MCF 10A (cell line): ENCODE results near the gene DLEC1. TPM values are rescaled to one million over a fixed set of nuclear protein-coding genes. Genes with fewer than 3 reads are reported as not detected.

Source experiments
- BruUV-seq: library from RNA; stranded (reverse); fragments of 400-500 nt; replicated peaks from 2 replicates; lab custom pipeline; 2021; lab: Mats Ljungman, UMichigan
- CTCF ChIA-PET: fragments of 300-600 bp; sonication (Branson Sonifier 250); formaldehyde crosslinking; extraction: SDS; loops from one replicate; lab custom pipeline; 2021; ENCODE audit warnings: antibody characterized with exemption, inconsistent platforms; lab: Yijun Ruan, JAX
- POLR2A ChIA-PET: fragments of 300-600, 350-650 bp; sonication (Branson Sonifier 250); formaldehyde crosslinking; extraction: SDS; loops from one replicate; lab custom pipeline; 2020; ENCODE audit warnings: antibody characterized with exemption, inconsistent platforms; lab: Yijun Ruan, JAX
- DNase-seq: peaks from one replicate; pipeline ENCODE4 v3.0.0-alpha.2; 2018; ENCODE audit not compliant: unreplicated experiment
- H3K27ac Mint-ChIP-seq: one replicate; pipeline ENCODE4 v1.8.0; 2022; ENCODE audit warnings: mild to moderate bottlenecking, low read depth, mixed read lengths; ENCODE audit not compliant: unreplicated experiment
- H3K27me3 Mint-ChIP-seq: one replicate; pipeline ENCODE4 v1.8.0; 2022; ENCODE audit warnings: mixed read lengths; ENCODE audit not compliant: insufficient read depth, unreplicated experiment
- H3K36me3 Mint-ChIP-seq: one replicate; pipeline ENCODE4 v1.8.0; 2022; ENCODE audit warnings: mild to moderate bottlenecking, moderate library complexity, mixed read lengths; ENCODE audit not compliant: insufficient read depth, unreplicated experiment
- H3K4me1 Mint-ChIP-seq: one replicate; pipeline ENCODE4 v1.8.0; 2022; ENCODE audit warnings: mixed read lengths; ENCODE audit not compliant: insufficient read depth, unreplicated experiment
- H3K4me3 Mint-ChIP-seq: one replicate; pipeline ENCODE4 v1.8.0; 2022; ENCODE audit warnings: mild to moderate bottlenecking, moderate library complexity, mixed read lengths; ENCODE audit not compliant: unreplicated experiment
- H3K9me3 Mint-ChIP-seq: one replicate; pipeline ENCODE4 v1.8.0; 2022; ENCODE audit warnings: mixed read lengths; ENCODE audit not compliant: unreplicated experiment
- CTCF ChIP-seq: fragments of 200-600 bp; IDR thresholded peaks from one replicate; pipeline ENCODE4 v1.8.0; 2022; ENCODE audit warnings: antibody characterized with exemption, mild to moderate bottlenecking; ENCODE audit not compliant: unreplicated experiment
- intact Hi-C: fragments of 100-400 bp; cut with micrococcal nuclease; formaldehyde crosslinking; loops from 2 replicates; pipeline ENCODE4 v1.14.1; 2022
- total RNA-seq: library from RNA; stranded (reverse); gene quantifications from 2 replicates; pipeline ENCODE4 v1.2.3, GENCODE V29; 2022

The DLEC1 gene
- total RNA-seq, 1 experiment from 2014 or later = 1.3 TPM

DNA sequence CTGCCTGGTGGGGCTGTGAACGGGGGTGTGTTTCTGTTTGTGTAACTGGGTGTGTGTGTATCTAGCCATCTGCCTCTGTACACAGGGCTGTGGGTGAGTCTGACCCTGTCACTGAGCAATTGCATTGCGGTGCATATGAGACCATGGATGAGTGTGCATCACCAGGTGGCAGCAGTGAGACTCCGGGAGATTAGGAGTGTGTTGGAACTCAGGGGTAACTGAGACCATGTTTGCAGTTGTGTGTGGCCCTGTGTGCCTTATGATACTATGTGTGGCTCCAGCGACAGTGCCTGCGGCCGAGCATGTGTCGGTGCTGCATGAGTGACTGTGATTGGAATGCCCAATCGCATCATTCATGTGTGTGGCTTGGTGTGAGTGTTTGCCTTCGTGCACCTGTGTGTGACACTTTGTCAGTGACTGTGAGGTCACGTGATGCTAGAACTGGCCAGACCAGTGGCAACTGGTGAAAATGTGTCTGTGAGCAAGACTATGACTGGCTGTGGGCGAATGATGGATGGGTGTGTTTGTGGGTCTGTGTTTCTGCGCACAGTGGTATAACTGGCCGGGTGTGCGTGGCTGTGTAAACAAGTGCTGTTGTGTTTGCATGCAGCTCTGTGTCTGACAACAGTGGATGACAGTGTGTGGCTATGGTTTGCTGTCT, 34.5 kb upstream of the DLEC1 start:
- Mint-ChIP-seq H3K4me3 (no peak overlapping the region), H3K36me3 (peaks cover 5% of the 10 kb centered on the region), H3K27me3 (no peaks in the 10 kb centered on the region), H3K9me3 (no peaks in the 10 kb centered on the region), H3K4me1 (peaks cover 23% of the 10 kb centered on the region), H3K27ac (no peak overlapping the region)
- DNase-seq = peak; percentile 81
- peak; percentile 69 for TF ChIP-seq CTCF
- POLR2A ChIA-PET = interaction anchor here (0.6 kb wide), 1 partner anchor 1041 kb away, joined by 3 read pairs; no protein-coding TSS in a partner anchor
- intact Hi-C loops = loop anchor here (1.0 to 10.0 kb wide), 4 partner anchors 113 to 478 kb away; partner anchors contain the start of gene XYLB
- no TSS peak for BruUV-seq
- CTCF ChIA-PET = interaction anchor here (0.6 to 4.1 kb wide), 33 partner anchors 8 to 990 kb away, joined by 3 to 46 read pairs (median 4); partner anchors contain the start of genes ACAA1 and XYLB

- no peak overlapping the region for H3K4me3 Mint-ChIP-seq
- H3K27me3 Mint-ChIP-seq = no peaks in the 10 kb centered on the region
- no peak for TF ChIP-seq CTCF
- CTCF ChIA-PET = interaction anchor here (0.6 to 3.7 kb wide), 15 partner anchors 8 to 989 kb away, joined by 3 to 46 read pairs (median 3); partner anchors contain the start of gene ACAA1
- peaks cover 5% of the 10 kb centered on the region for H3K36me3 Mint-ChIP-seq
- BruUV-seq = no TSS peak
- no peak for DNase-seq
- intact Hi-C loops = loop anchor here (10.0 kb wide), 1 partner anchor 339 kb away; the partner anchor contains the start of gene XYLB
- no peak overlapping the region for H3K27ac Mint-ChIP-seq
- POLR2A ChIA-PET = interaction anchor here (0.6 kb wide), 2 partner anchors 113 to 803 kb away, joined by 3 read pairs; no protein-coding TSS in a partner anchor
- no peaks in the 10 kb centered on the region for H3K9me3 Mint-ChIP-seq
- peaks cover 21% of the 10 kb centered on the region for H3K4me1 Mint-ChIP-seq
Measured at GRCh38 chr3:38005076-38006020, 33.7 kb upstream of the DLEC1 start.

- no TSS peak for BruUV-seq
- Mint-ChIP-seq H3K9me3 (no peaks in the 10 kb centered on the region), H3K4me1 (peaks cover 21% of the 10 kb centered on the region), H3K27ac (no peak overlapping the region), H3K36me3 (peaks cover 5% of the 10 kb centered on the region), H3K4me3 (no peak overlapping the region), H3K27me3 (no peaks in the 10 kb centered on the region)
- no peak for DNase-seq
- CTCF ChIA-PET = interaction anchor here (1.2 to 3.7 kb wide), 4 partner anchors 8 to 111 kb away, joined by 3 to 46 read pairs (median 22); no protein-coding TSS in a partner anchor
- intact Hi-C loops = loop anchor here (10.0 kb wide), 1 partner anchor 339 kb away; the partner anchor contains the start of gene XYLB
- POLR2A ChIA-PET = interaction anchor here (0.6 kb wide), 1 partner anchor 112 kb away, joined by 3 read pairs; no protein-coding TSS in a partner anchor
- TF ChIP-seq CTCF = no peak
Measured at GRCh38 chr3:38006031-38006430, 33.0 kb upstream of the DLEC1 start.
